ENCODE measurements around the gene AEN.

The AEN gene

GRCh38 chr15:88613074-88613944 lies 7.8 kb upstream of the AEN start:
- DNase-seq = no peak

GRCh38 chr15:88615303-88616107 lies 5.6 kb upstream of the AEN start:
- DNase-seq = no peak

GRCh38 chr15:88616240-88616639 lies 4.9 kb upstream of the AEN start:
- no peak for DNase-seq

GRCh38 chr15:88617031-88617722 lies 4.0 kb upstream of the AEN start:
- DNase-seq = no peak

- no peak for DNase-seq
Observed at GRCh38 chr15:88617790-88618189, 3.4 kb upstream of the AEN start.

GRCh38 chr15:88618686-88619085 lies 2.5 kb upstream of the AEN start:
- no peak for DNase-seq

- no peak for DNase-seq
Observed at GRCh38 chr15:88619796-88620195, 1.3 kb upstream of the AEN start.

- DNase-seq = peak in 1 of 4 experiments; percentile 27
Observed at GRCh38 chr15:88621789-88622604, 857 bp downstream of the AEN start.

GRCh38 chr15:88622605-88622975 lies 1.4 kb downstream of the AEN start:
- DNase-seq = no peak

- no peak for DNase-seq
Observed at GRCh38 chr15:88623061-88623460, 1.9 kb downstream of the AEN start.

- DNase-seq = no peak
Observed at GRCh38 chr15:88623632-88624031, 2.5 kb downstream of the AEN start.

GRCh38 chr15:88624156-88624970 lies 3.2 kb downstream of the AEN start:
- DNase-seq = peak in 1 of 4 experiments; percentile 38

GRCh38 chr15:88624971-88625490 lies 3.9 kb downstream of the AEN start:
- peak in 1 of 4 experiments; percentile 38 for DNase-seq

- DNase-seq = no peak
Observed at GRCh38 chr15:88625943-88626741, 5.0 kb downstream of the AEN start.

GRCh38 chr15:88627463-88627862 lies 6.3 kb downstream of the AEN start:
- peak in 2 of 4 experiments; percentile 48 to 51 for DNase-seq

- DNase-seq = no peak
Observed at GRCh38 chr15:88628018-88628654, 7.0 kb downstream of the AEN start.

- DNase-seq = no peak
Observed at GRCh38 chr15:88629071-88629470, 7.9 kb downstream of the AEN start.

GRCh38 chr15:88630141-88630721 lies 9.1 kb downstream of the AEN start:
- no peak for DNase-seq

GRCh38 chr15:88630798-88631463 lies 9.8 kb downstream of the AEN start:
- DNase-seq = no peak

Measured in activated naive CD4-positive, alpha-beta T cell (primary cell).